HepG2 (cell line): ENCODE measurements around the gene SNRPD3. TPM values are rescaled to one million over a fixed set of nuclear protein-coding genes. Genes with fewer than 3 reads are reported as not detected.

Source experiments
- ELF1 ChIP-seq: sonication (generic); formaldehyde crosslinking; IDR thresholded peaks from 2 replicates; pipeline ENCODE4 v1.4.0; 2020; ENCODE audit warnings: missing genetic modification reagents
- ETV5 ChIP-seq: IDR thresholded peaks from 2 replicates; pipeline ENCODE4 v1.6.1; 2018; ENCODE audit warnings: missing biosample characterization, missing genetic modification reagents, inconsistent platforms, borderline replicate concordance
- NFE2 ChIP-seq: sonication (generic); formaldehyde crosslinking; IDR thresholded peaks from 2 replicates; pipeline ENCODE4 v1.4.0; 2020; ENCODE audit warnings: missing genetic modification reagents
- SATB2 ChIP-seq: sonication (generic); formaldehyde crosslinking; IDR thresholded peaks from 2 replicates; pipeline ENCODE4 v1.5.0; 2020; ENCODE audit warnings: missing genetic modification reagents
- THAP11 ChIP-seq: IDR thresholded peaks from 2 replicates; pipeline ENCODE4 v1.6.1; 2016; ENCODE audit warnings: missing biosample characterization, missing genetic modification reagents
- ZNF207 ChIP-seq: fragments of 450-650 bp; IDR thresholded peaks from 2 replicates; pipeline ENCODE4 v1.6.1; 2016; ENCODE audit warnings: antibody characterized with exemption, borderline replicate concordance
- polyA plus RNA-seq, 8 experiments: library from polyadenylated mRNA; depleted of rRNA in 3 of 8; stranded (reverse) in 7 of 8; unstranded in 1 of 8; fragments of >200 nt; fragmentation: Illumina TruSeq in 4 of 8; extraction: Trizol in 4 of 8; gene quantifications; 2 replicates each; pipeline versions ENCODE4 v1.2.1 to v1.2.3, GENCODE V29; 2011 to 2016; ENCODE audit warnings: low read depth in 4 of 8, missing spikeins in 1 of 8, mixed read lengths in 1 of 8; ENCODE audit not compliant: insufficient read depth in 1 of 8
- total RNA-seq, 5 experiments: library from RNA; depleted of rRNA; stranded (reverse); fragments of >200 nt; fragmentation: Illumina TruSeq; extraction: Trizol; gene quantifications; 2 replicates each; pipeline ENCODE4 v1.2.3, GENCODE V29; 2016; ENCODE audit warnings: low read depth in 1 of 5
- TF ChIP-seq, protein P1 (sequence below): sonication (generic); formaldehyde crosslinking; IDR thresholded peaks from 2 replicates; pipeline ENCODE4 v1.4.0; 2020; ENCODE audit warnings: mild to moderate bottlenecking, missing genetic modification reagents
- TF ChIP-seq, protein P2 (sequence below): sonication (generic); formaldehyde crosslinking; IDR thresholded peaks from 2 replicates; pipeline ENCODE4 v1.8.0; 2022; ENCODE audit warnings: mild to moderate bottlenecking, missing genetic modification reagents, moderate library complexity
- TF ChIP-seq, protein P3 (sequence below): sonication (generic); formaldehyde crosslinking; IDR thresholded peaks from 2 replicates; pipeline ENCODE4 v1.4.0; 2020; ENCODE audit warnings: mild to moderate bottlenecking, missing genetic modification reagents
- TF ChIP-seq, protein P4 (sequence below): sonication (generic); formaldehyde crosslinking; conservative IDR thresholded peaks from 2 replicates; pipeline ENCODE4 v1.8.0; 2022; ENCODE audit warnings: mild to moderate bottlenecking, moderate library complexity, missing genetic modification reagents

Gene SNRPD3
- total and polyA plus RNA-seq, 2 of the 13 experiments (the other 11 are each of a cell fraction or from before 2014, with no cell fraction given), result 110 to 209 TPM

DNA sequence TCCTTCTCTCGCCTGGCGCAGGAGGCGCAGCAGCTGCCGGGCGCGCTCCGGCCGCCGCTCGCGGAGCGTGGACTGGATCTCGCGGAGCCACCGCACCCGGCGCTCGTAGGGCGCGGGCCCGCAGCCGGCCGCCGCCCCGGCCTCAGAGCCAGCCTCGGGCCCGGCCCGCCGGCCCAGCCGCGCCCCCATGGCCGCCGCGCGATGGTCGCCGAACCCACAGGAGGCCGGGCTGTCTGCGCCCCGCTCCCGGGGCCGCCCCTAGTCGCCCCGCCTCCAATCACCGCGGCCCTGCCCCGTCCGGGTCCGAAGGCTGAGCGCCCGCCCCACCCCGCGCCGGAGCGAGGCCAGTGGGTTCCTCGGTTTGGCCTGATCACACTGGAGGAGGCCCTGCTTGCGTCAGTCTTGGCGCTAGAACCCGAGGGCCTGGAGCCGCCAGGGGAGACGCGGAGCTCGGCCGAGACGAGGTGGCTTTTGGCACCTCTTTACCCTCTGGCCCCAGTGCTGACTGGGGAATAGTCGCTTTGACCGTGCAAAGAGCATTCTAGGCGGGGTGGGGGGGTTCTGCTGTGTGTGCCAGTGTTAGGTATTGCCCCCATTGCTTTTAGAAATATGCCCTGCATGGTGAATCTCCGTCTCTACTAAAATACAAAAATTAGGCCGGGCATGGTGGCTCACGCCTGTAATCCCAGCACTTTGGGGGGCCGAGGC lies 37.2 kb downstream of the SNRPD3 start, which contains the start of gene LRRC75B (continued):
- TF ChIP-seq, protein P1, sequence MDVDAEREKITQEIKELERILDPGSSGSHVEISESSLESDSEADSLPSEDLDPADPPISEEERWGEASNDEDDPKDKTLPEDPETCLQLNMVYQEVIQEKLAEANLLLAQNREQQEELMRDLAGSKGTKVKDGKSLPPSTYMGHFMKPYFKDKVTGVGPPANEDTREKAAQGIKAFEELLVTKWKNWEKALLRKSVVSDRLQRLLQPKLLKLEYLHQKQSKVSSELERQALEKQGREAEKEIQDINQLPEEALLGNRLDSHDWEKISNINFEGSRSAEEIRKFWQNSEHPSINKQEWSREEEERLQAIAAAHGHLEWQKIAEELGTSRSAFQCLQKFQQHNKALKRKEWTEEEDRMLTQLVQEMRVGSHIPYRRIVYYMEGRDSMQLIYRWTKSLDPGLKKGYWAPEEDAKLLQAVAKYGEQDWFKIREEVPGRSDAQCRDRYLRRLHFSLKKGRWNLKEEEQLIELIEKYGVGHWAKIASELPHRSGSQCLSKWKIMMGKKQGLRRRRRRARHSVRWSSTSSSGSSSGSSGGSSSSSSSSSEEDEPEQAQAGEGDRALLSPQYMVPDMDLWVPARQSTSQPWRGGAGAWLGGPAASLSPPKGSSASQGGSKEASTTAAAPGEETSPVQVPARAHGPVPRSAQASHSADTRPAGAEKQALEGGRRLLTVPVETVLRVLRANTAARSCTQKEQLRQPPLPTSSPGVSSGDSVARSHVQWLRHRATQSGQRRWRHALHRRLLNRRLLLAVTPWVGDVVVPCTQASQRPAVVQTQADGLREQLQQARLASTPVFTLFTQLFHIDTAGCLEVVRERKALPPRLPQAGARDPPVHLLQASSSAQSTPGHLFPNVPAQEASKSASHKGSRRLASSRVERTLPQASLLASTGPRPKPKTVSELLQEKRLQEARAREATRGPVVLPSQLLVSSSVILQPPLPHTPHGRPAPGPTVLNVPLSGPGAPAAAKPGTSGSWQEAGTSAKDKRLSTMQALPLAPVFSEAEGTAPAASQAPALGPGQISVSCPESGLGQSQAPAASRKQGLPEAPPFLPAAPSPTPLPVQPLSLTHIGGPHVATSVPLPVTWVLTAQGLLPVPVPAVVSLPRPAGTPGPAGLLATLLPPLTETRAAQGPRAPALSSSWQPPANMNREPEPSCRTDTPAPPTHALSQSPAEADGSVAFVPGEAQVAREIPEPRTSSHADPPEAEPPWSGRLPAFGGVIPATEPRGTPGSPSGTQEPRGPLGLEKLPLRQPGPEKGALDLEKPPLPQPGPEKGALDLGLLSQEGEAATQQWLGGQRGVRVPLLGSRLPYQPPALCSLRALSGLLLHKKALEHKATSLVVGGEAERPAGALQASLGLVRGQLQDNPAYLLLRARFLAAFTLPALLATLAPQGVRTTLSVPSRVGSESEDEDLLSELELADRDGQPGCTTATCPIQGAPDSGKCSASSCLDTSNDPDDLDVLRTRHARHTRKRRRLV (CRISPR knock-in tag), result no peak
- TF ChIP-seq, protein P2, sequence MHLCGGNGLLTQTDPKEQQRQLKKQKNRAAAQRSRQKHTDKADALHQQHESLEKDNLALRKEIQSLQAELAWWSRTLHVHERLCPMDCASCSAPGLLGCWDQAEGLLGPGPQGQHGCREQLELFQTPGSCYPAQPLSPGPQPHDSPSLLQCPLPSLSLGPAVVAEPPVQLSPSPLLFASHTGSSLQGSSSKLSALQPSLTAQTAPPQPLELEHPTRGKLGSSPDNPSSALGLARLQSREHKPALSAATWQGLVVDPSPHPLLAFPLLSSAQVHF (CRISPR knock-in tag), result 0 out of 2 replicates have a peak, but pooled peaks have one; percentile 30
- TF ChIP-seq SATB2 (CRISPR knock-in tag) (no peak), NFE2 (CRISPR knock-in tag) (no peak), THAP11 (CRISPR knock-in tag) (peak; percentile 67; the same call in 1 of the 2 replicates), ETV5 (CRISPR knock-in tag) (0 out of 2 replicates have a peak, but pooled peaks have one; percentile 22), ZNF207 (no peak), ELF1 (CRISPR knock-in tag) (peak; percentile 37; the same call in 1 of the 2 replicates)
- TF ChIP-seq, protein P3, sequence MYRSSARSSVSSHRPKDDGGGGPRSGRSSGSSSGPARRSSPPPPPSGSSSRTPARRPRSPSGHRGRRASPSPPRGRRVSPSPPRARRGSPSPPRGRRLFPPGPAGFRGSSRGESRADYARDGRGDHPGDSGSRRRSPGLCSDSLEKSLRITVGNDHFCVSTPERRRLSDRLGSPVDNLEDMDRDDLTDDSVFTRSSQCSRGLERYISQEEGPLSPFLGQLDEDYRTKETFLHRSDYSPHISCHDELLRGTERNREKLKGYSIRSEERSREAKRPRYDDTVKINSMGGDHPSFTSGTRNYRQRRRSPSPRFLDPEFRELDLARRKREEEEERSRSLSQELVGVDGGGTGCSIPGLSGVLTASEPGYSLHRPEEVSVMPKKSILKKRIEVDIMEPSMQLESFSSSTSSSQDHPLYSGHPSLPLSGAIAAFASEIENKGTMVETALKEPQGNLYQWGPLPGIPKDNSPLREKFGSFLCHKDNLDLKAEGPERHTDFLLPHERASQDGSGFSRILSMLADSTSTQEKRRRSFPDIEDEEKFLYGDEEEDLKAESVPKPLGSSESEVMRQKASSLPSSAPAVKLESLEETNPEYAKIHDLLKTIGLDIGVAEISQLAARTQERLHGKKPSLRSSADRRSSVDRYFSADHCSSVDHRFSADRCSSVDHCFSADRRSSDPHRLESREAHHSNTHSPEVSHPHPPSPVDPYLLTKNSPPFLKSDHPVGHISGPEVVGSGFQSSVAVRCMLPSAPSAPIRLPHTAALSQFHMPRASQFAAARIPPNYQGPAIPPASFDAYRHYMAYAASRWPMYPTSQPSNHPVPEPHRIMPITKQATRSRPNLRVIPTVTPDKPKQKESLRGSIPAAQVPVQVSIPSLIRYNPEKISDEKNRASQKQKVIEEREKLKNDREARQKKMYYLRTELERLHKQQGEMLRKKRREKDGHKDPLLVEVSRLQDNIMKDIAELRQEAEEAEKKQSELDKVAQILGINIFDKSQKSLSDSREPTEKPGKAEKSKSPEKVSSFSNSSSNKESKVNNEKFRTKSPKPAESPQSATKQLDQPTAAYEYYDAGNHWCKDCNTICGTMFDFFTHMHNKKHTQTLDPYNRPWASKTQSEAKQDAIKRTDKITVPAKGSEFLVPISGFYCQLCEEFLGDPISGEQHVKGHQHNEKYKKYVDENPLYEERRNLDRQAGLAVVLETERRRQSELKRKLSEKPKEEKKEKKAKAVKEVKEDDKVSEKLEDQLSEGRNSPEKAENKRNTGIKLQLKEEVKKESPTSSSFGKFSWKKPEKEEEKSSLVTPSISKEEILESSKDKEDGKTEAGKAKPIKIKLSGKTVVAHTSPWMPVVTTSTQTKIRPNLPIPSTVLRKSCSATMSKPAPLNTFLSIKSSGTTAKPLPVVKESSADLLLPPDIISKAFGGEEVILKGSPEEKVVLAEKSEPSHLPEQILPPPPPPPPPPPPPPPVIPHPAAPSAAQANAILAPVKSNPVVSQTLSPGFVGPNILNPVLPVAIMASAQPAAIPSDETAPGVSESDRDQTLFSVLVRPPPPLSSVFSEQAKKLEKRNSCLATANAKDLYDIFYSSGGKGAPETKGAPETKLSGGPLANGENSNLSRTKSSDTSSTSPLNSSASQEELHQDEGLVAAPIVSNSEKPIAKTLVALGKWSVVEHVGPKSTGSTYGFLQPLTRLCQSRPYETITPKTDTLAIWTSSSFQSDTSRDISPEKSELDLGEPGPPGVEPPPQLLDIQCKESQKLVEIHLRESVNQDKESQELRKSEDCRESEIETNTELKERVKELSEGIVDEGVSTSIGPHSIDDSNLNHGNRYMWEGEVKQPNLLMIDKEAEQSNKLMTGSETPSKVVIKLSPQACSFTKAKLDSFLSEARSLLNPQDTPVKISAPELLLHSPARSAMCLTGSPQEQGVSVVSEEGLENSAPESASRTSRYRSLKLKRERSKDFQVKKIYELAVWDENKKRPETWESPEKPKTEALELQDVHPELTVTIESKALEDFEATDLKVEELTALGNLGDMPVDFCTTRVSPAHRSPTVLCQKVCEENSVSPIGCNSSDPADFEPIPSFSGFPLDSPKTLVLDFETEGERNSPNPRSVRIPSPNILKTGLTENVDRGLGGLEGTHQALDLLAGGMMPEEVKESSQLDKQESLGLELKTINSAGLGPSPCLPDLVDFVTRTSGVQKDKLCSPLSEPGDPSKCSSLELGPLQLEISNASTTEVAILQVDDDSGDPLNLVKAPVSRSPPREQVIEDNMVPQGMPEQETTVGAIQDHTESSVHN, result 0 out of 2 replicates have a peak, but pooled peaks have one; percentile 31
- TF ChIP-seq, protein P4, sequence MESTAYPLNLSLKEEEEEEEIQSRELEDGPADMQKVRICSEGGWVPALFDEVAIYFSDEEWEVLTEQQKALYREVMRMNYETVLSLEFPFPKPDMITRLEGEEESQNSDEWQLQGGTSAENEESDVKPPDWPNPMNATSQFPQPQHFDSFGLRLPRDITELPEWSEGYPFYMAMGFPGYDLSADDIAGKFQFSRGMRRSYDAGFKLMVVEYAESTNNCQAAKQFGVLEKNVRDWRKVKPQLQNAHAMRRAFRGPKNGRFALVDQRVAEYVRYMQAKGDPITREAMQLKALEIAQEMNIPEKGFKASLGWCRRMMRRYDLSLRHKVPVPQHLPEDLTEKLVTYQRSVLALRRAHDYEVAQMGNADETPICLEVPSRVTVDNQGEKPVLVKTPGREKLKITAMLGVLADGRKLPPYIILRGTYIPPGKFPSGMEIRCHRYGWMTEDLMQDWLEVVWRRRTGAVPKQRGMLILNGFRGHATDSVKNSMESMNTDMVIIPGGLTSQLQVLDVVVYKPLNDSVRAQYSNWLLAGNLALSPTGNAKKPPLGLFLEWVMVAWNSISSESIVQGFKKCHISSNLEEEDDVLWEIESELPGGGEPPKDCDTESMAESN (CRISPR knock-in tag), result peak; percentile 55; the same call in 1 of the 2 replicates
